GM19455 (cell line): ENCODE measurements around the gene CLSTN3.
"Not testable (repeated sequence)": the region's sequence is repeated elsewhere in the genome, so short reads cannot be mapped to it uniquely, and the experiment has no call there.

ENCODE experiments used
- ATAC-seq: cut with Tn5 transposase; IDR thresholded peaks from one replicate; pipeline ENCODE4 v1.9.1; 2021; ENCODE audit not compliant: unreplicated experiment

Gene CLSTN3

GRCh38 chr12:7103837-7104584 is 26.2 kb upstream of the CLSTN3 start:
- no peak for ATAC-seq

DNA sequence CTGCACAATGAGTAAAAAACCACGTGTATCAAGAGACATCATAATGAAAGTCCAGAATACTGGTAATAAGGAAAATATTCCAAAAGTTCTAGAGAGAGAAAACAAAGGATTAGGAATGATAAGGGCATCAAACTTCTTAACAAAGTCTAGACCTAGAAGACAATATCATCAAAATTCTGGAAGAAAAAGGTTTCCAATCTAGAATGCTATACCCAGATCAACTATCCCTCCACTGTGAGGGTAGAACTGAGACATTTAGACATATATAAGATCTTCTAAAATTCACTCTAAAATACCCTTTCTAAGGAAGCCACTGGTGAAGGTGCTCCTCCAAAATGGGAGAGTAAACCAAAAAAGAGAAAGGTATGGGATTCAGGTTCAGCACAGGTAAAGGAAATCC is 24.1 kb upstream of the CLSTN3 start:
- no peak for ATAC-seq

DNA sequence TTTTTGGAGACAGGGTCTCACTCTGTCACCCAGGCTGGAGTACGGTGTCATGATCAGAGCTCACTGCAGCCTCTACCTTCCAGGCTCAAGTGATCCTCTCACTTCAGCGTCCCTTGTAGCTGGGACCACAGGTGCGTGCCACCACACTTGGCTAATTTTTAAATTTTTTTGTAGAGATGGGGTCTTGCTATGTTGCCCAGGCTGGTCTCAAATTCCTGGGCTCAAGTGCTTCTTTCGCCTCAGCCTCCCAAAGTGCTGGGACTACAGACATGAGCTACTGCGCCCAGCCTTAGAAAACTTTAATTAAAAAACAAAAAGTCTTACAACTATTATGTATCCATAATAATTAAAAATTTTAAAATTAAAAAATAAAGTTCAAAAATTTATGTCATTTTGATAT is 23.0 kb upstream of the CLSTN3 start:
- not testable (repeated sequence) for ATAC-seq

DNA sequence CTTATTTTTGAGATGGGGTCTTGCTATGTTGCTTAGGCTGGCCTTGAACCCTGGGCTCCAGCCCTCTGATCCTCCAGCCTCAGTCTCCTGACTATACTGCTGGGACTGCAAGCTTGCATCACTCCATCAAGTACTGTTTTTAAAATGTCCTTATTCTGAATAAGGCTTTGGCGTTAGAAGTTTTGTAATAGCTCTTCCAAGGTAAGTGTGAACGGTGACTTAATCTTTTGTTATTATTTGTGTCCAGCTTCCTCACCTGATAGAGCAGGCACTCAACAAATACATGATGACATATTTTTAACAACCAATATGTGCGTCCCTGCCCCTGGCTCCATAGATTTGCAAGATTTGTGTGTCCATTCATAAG is 22.6 kb upstream of the CLSTN3 start:
- no peak for ATAC-seq

DNA sequence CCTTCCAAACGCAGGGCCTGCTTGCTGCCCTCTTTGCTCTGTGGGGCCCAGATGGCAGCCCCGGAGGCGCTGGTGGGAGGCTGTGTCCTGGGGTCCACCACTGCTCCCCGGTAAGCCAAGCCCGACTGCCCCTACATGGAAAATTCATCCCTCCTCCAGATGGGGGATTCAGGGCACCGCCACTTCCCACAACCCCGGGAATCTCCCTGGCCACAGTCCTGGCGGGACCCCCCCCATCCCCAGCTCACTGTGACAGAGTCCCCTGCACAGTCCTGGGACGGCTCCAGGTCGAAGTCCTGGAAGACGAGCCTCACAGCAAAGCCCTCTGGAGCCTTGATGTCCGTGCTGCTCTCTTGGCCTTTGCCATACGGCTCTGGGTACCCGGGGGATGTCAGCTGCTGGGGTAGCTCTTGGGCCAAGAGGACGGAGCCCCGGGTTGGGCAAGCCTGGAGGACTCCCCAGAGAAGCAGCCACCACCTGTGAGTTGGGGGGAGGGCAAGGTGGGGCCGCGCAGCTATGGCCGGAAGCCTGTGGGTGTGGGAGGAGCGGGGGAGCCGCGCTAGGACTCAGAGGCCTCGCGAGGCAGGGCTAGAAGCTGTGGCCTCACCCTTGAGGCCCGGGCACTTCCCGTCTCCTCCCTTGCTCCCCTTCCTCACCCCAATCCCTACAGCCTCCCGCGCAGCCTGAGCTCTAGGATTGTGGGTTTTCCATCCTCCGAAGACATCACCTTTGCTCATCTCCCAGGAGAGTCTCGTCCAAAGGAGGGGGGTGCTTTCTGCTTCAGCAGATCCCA is 22.0 kb upstream of the CLSTN3 start:
- peak; percentile 88 for ATAC-seq

DNA sequence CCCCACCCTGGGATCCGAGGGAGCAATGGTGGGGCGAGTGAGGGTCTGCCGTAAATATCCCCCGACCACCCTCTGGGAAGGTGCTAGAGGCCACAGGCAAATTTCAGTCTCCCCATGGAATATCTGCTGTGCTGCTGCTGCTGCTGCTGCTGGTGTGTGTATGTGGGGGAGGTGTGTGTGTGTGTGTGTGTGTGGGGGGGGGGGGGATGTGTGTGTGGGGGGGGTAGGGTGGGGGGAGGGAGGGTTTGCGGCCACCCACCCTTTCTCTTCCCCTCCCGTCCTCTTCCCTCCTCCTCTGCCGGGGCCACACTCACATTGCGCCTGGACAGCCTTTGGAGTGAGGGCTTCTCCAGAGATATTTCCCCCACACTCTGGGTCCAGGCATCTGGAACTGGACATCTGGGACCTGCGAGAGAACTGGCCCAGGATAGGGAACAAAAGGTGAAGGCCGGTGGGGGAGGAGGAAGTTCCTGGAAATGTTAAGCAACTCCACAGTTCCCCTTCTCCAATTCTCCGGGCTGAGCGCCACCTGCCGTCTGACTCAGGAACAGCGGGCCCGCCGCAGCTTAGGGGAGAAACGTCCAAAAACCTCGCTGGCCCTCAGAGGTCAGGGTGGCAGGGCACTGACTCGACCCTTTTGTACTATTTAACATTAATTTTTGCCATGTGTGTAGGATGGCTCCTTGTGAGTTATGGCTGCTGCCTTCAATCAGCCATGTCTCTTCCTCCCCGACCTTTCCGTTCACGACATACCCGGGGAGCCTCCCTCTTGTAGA is 21.2 kb upstream of the CLSTN3 start, which contains the start of gene C1RL:
C1RL (minus strand) TSS at position 419 of the 776 bp plus-strand sequence; CDS start at position 385, 34 bp downstream.
- ATAC-seq = peak; percentile 6

DNA sequence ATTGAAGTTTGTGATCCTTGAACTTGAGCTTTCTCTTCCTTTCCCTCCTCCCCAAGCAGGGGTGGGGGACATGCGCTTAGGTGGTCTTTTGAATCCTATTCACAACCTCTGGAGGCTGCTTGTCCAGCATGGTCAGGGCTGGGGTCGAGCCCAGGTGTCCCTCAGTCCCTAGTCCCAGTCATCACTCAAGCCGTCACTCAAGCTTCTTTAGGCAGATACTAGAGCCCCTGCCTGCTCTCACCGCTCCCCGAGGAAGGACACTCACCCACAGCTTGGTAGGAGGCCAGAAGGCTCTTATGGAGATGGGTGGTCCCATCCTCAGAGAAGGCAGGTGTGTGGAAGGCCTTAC is 20.6 kb upstream of the CLSTN3 start:
- no peak for ATAC-seq

- ATAC-seq = no peak
These were observed 19.5 kb upstream of the CLSTN3 start for GRCh38 chr12:7110661-7111060.

GRCh38 chr12:7112041-7112440 is 18.1 kb upstream of the CLSTN3 start:
- no peak for ATAC-seq

DNA sequence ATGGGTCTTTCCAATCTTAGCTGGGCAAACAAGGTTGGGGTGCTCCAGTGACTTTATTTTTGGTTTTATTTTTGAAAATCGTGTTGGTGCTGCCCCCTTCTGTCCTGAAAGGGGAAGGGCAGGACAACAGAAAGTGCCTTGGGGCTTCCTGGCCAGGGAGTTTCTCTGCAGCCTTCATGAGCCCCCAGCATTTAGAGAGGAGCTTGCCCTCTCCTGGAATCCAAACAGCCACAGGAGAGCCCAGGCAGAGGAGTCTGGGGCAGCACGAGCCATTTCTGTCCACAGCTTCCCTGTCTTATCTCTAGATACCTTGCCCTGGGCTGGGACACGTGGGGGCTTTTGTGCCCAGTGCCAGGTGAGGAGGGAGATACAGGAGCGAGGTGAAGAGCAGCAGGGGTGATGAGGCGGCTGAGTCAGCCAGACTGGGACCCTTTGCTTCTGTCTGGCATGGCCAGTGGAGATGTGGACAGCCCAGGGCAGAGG is 16.7 kb upstream of the CLSTN3 start:
- ATAC-seq = no peak

- ATAC-seq = no peak
These were observed 16.2 kb upstream of the CLSTN3 start for GRCh38 chr12:7114008-7114407.

GRCh38 chr12:7114851-7115250 is 15.3 kb upstream of the CLSTN3 start:
- ATAC-seq = no peak

DNA sequence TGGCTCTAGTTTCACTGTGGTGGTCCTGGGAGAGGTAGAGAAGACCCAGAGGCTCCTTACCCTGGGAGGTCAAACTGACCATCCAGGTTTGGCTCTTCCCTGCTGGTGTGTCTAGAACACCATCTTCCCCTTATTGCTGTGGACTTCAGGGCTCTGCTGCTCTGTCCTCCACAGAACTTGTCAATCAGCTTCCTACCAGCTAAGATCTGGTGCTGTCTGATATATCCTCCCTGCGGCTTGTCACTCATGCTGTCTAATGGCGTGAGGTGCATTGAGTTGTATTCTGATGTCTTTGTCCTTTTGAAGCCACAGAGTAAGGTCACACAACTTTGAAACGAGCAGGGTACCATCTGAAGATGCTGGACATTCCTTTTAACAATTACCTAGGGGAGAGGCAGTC is 14.0 kb upstream of the CLSTN3 start:
- ATAC-seq = no peak

- no peak for ATAC-seq
These were observed 13.3 kb upstream of the CLSTN3 start for GRCh38 chr12:7116916-7117315.

GRCh38 chr12:7117670-7118069 is 12.5 kb upstream of the CLSTN3 start:
- no peak for ATAC-seq

GRCh38 chr12:7118881-7119280 is 11.3 kb upstream of the CLSTN3 start:
- no peak for ATAC-seq

DNA sequence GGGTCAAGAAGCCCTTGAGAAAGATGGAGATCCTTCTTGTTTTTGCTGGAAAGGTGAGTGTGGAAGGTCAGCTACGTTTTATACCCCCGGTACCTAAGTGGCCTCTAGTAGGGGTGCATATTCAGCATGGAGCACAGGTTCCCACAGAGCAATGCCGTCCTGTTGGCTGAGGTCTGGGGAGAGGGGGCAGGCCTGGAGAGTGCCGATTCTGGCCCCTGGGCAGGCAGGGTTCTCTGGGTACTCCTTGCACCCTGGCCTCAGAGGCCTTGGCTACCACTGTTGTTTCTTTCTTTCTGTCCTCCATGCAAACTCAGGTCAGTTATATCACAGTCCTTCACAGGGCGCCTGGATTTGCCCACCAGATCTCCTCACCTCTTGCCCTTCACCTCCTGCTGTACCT is 10.0 kb upstream of the CLSTN3 start:
- no peak for ATAC-seq

- no peak for ATAC-seq
These were observed 8.8 kb upstream of the CLSTN3 start for GRCh38 chr12:7121324-7121723.

DNA sequence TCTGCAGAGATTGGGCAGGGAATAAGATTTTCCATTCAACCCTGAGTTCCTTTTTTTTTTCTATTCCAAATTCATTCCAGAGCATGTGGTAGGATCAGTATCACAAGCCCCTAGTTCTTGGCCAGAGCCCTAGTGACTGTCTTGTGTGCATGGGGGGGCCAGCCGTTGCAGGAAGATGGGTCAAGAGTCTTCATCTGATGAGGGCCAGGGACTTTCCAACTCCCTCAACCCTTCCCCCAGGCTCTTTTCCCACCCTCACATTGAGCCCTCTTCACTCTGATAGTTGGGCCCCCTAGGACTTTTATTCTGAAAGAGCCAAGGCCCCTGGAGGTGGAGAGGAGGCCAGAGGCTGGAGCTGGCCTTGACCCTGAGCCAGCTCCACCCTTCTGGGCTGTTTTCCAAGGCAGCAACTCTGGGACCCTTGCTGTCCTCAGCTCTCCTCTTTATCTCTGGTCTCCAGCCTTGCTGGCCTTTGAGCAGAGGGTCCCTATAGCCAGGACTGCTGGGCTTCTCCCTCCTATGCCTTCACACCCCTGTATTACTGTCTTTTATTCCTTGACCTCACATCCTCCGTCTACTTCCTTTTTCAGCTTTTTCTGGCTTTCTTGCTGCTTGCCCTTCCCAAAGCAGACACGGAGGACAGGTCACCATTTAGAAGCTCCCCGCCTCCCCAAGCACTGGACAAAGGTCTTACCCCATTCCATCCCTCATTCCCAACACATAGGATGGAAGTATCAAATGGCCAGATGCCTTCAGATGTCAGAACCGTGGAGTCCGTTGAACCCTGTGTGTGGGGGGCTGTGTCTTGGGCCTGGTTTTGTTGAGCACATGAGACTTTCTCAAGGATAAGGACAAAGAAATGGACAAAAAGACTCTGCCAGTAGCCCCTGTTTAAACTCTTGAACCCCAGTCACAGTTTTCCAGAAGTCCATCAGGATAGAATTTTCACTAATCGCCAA is 7.1 kb upstream of the CLSTN3 start:
- ATAC-seq = no peak

DNA sequence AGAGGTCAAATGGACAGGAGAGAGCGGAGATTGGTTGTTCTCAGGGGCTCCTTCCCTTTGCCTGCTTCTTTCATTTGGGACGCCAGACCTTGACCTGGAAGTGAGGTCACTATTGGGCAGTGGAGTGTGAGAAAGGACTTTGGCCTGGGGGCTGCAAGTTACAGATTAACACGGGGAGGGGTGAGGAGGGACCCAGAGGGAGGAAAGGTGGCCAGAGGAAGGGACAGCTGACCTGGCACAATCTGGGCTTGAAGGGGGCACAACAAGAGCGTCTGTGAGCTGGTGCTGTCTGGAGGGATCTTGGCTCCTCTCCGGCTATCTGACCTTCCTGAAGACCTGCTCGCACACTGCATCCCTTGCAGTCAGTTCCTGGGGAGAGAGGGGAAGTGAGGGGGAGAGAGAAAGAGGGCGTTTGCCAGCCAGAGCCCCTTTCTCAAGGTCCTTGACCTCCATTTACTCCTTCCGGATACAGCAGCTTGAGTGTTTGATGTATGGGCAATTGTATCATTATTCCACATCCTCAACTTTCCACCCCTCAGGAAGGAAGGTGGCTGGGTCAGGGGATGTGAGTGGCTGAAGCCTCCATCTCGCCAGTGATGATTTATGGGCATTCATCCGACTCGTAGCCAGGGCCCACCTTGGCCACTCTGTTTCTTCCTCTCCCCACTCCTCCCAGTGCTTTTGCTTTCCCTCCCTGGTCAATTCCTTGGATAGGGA is 6.2 kb upstream of the CLSTN3 start:
- no peak for ATAC-seq
